Measurements from ENCODE around the gene OTULINL. TPM values are rescaled to one million over a fixed set of nuclear protein-coding genes. Genes with fewer than 3 reads are reported as not detected.

OTULINL gene
- polyA plus RNA-seq, 2 donors: 0.45 to 1.4 TPM

GRCh38 chr5:14595189-14595588 is 13.6 kb downstream of the OTULINL start:
- no peaks in the 10 kb centered on the region for H3K4me1 ChIP-seq (ENCODE audit: control insufficient read depth in 2 of 2, insufficient read depth in 2 of 2, low read length in 1 of 2)
- peak overlapping the region in 1 of 2 donors; percentile 51 for H3K27ac ChIP-seq (ENCODE audit: low read depth in 2 of 2, low read length in 1 of 2)
- H3K27me3 ChIP-seq (ENCODE audit: control insufficient read depth in 1 of 2, insufficient read depth in 2 of 2, low read length in 2 of 2): no peaks in the 10 kb centered on the region
- 77 to 79% methylated on average over 3 of the region's 3 CpGs for WGBS, 2 donors
- no peaks in the 10 kb centered on the region for H3K36me3 ChIP-seq (ENCODE audit: control insufficient read depth in 2 of 2, insufficient read depth in 2 of 2, low read length in 1 of 2)
- no peak overlapping the region for H3K4me3 ChIP-seq (ENCODE audit: low read depth in 1 of 2, low read length in 2 of 2)
- H3K9me3 ChIP-seq (ENCODE audit: control insufficient read depth in 2 of 2, insufficient read depth in 1 of 2, low read depth in 1 of 2, low read length in 1 of 2): no peaks in the 10 kb centered on the region

GRCh38 chr5:14595891-14596290 is 14.3 kb downstream of the OTULINL start:
- H3K36me3 ChIP-seq (ENCODE audit: control insufficient read depth in 2 of 2, insufficient read depth in 2 of 2, low read length in 1 of 2): no peaks in the 10 kb centered on the region
- H3K4me1 ChIP-seq (ENCODE audit: control insufficient read depth in 2 of 2, insufficient read depth in 2 of 2, low read length in 1 of 2): no peaks in the 10 kb centered on the region
- 52 to 55% methylated on average over 1 of the region's 1 CpG for WGBS, 2 donors
- H3K27ac ChIP-seq (ENCODE audit: low read depth in 2 of 2, low read length in 1 of 2): no peak overlapping the region
- no peaks in the 10 kb centered on the region for H3K9me3 ChIP-seq (ENCODE audit: control insufficient read depth in 2 of 2, insufficient read depth in 1 of 2, low read depth in 1 of 2, low read length in 1 of 2)
- no peak overlapping the region for H3K4me3 ChIP-seq (ENCODE audit: low read depth in 1 of 2, low read length in 2 of 2)
- H3K27me3 ChIP-seq (ENCODE audit: control insufficient read depth in 1 of 2, insufficient read depth in 2 of 2, low read length in 2 of 2): no peaks in the 10 kb centered on the region

DNA sequence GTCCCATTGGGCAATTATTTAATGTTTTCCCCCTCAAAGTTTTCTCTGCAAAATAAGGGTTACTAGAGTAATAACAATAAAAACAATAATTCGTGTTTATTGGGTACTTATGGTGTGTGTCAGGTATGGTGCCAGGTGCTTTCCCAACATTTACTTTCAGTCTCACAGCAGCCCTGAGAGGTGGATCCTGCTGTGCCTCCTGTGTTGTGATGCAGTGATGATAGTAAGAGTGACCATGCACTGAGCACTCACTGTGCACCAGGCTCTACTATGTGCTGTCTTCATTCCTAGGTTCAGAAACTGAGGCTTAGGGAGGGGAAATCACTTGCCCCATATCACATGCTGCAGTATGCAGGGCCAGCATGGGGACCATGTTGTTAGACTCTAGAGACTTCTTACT is 15.5 kb downstream of the OTULINL start:
- H3K9me3 ChIP-seq (ENCODE audit: control insufficient read depth in 2 of 2, insufficient read depth in 1 of 2, low read depth in 1 of 2, low read length in 1 of 2): no peaks in the 10 kb centered on the region
- H3K36me3 ChIP-seq (ENCODE audit: control insufficient read depth in 2 of 2, insufficient read depth in 2 of 2, low read length in 1 of 2): no peaks in the 10 kb centered on the region
- H3K4me1 ChIP-seq (ENCODE audit: control insufficient read depth in 2 of 2, insufficient read depth in 2 of 2, low read length in 1 of 2): no peaks in the 10 kb centered on the region
- H3K27ac ChIP-seq (ENCODE audit: low read depth in 2 of 2, low read length in 1 of 2): no peak overlapping the region
- no peaks in the 10 kb centered on the region for H3K27me3 ChIP-seq (ENCODE audit: control insufficient read depth in 1 of 2, insufficient read depth in 2 of 2, low read length in 2 of 2)
- WGBS, 2 donors: 64 to 68% methylated on average over 1 of the region's 1 CpG
- H3K4me3 ChIP-seq (ENCODE audit: low read depth in 1 of 2, low read length in 2 of 2): no peak overlapping the region

- H3K27me3 ChIP-seq (ENCODE audit: control insufficient read depth in 1 of 2, insufficient read depth in 2 of 2, low read length in 2 of 2): no peaks in the 10 kb centered on the region
- no peaks in the 10 kb centered on the region for H3K36me3 ChIP-seq (ENCODE audit: control insufficient read depth in 2 of 2, insufficient read depth in 2 of 2, low read length in 1 of 2)
- no peaks in the 10 kb centered on the region for H3K4me1 ChIP-seq (ENCODE audit: control insufficient read depth in 2 of 2, insufficient read depth in 2 of 2, low read length in 1 of 2)
- 58 to 81% methylated on average over 2 of the region's 2 CpGs for WGBS, 2 donors
- no peak overlapping the region for H3K4me3 ChIP-seq (ENCODE audit: low read depth in 1 of 2, low read length in 2 of 2)
- H3K9me3 ChIP-seq (ENCODE audit: control insufficient read depth in 2 of 2, insufficient read depth in 1 of 2, low read depth in 1 of 2, low read length in 1 of 2): no peaks in the 10 kb centered on the region
- no peak overlapping the region for H3K27ac ChIP-seq (ENCODE audit: low read depth in 2 of 2, low read length in 1 of 2)
Measured at GRCh38 chr5:14598225-14598624, 16.6 kb downstream of the OTULINL start.

DNA sequence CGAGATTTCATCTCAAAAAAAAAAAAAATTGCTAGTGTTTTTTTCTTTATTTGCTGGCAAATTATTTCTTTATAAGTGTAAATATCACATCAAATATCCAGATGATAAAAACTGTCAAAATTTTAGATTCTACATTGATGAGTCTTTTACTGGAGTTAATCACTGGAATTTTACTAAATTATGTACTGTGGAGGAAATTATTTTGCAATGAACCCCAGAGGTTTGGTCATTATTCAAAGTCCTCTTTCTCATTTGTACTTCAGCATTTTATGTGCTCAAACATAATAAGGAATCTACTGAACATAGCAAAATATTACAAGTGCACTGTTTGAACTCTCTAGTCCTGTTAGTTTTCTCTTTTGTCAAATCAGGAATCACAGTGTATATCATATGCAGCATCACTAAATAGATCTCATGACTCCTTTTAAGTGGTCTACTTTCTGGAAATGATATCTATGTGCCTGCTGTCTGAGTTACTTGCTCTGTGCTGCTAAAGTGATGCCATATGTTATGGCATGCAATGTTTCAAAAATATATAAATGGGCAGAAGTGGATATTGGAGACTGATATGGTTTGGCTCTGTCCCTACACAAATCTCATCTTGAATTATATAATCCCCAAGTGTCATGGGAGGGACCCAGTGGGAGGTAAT is 18.0 kb downstream of the OTULINL start:
- H3K36me3 ChIP-seq (ENCODE audit: control insufficient read depth in 2 of 2, insufficient read depth in 2 of 2, low read length in 1 of 2): no peaks in the 10 kb centered on the region
- H3K4me3 ChIP-seq (ENCODE audit: low read depth in 1 of 2, low read length in 2 of 2): no peak overlapping the region
- H3K27ac ChIP-seq (ENCODE audit: low read depth in 2 of 2, low read length in 1 of 2): no peak overlapping the region
- H3K9me3 ChIP-seq (ENCODE audit: control insufficient read depth in 2 of 2, insufficient read depth in 1 of 2, low read depth in 1 of 2, low read length in 1 of 2): no peaks in the 10 kb centered on the region
- H3K4me1 ChIP-seq (ENCODE audit: control insufficient read depth in 2 of 2, insufficient read depth in 2 of 2, low read length in 1 of 2): no peaks in the 10 kb centered on the region
- H3K27me3 ChIP-seq (ENCODE audit: control insufficient read depth in 1 of 2, insufficient read depth in 2 of 2, low read length in 2 of 2): no peaks in the 10 kb centered on the region
- WGBS, 2 donors: 88 to 92% methylated on average over 1 of the region's 1 CpG

DNA sequence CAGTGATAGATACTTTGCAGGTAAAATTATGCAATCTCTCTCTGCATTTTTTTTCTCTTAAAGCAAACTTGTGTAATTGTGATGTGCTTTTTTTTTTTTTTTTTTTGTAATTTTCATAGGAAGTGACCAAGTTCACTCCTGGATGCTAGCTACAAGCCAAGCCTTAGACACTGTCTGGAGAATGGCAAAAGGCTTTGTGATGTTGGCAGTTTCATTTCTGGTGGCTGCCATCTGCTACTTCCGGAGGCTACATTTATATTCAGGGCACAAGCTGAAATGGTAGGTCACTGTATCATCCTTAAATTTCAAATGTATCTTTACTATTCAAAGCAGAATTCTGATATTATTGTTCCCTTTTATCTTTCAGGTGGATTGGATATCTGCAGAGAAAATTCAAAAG is 19.3 kb downstream of the OTULINL start:
- peaks cover 0 to 3% of the 10 kb centered on the region in 2 donors for H3K9me3 ChIP-seq (ENCODE audit: control insufficient read depth in 2 of 2, insufficient read depth in 1 of 2, low read depth in 1 of 2, low read length in 1 of 2)
- 94 to 100% methylated on average over 1 of the region's 1 CpG for WGBS, 2 donors
- H3K27me3 ChIP-seq (ENCODE audit: control insufficient read depth in 1 of 2, insufficient read depth in 2 of 2, low read length in 2 of 2): no peaks in the 10 kb centered on the region
- no peak overlapping the region for H3K4me3 ChIP-seq (ENCODE audit: low read depth in 1 of 2, low read length in 2 of 2)
- no peak overlapping the region for H3K27ac ChIP-seq (ENCODE audit: low read depth in 2 of 2, low read length in 1 of 2)
- H3K4me1 ChIP-seq (ENCODE audit: control insufficient read depth in 2 of 2, insufficient read depth in 2 of 2, low read length in 1 of 2): no peaks in the 10 kb centered on the region
- peaks cover 0 to 2% of the 10 kb centered on the region in 2 donors for H3K36me3 ChIP-seq (ENCODE audit: control insufficient read depth in 2 of 2, insufficient read depth in 2 of 2, low read length in 1 of 2)

DNA sequence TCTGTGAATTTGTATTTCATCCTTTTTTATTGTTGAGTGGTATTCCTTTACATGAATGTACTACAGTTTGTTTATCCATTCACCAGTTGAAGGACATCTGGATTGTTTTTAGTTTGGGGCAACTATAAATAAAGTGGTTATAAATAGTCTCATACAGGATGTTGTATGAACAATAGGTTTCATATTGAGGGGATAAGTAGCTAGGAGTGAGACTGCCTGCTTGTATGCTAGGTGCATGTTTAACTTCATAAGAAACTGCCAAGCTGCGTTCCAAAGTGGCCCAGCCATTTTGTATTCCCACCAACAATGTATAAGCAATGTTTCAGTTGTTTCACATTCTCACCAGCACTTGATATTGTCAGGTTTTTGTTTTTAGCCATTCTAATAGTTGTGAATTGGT is 21.5 kb downstream of the OTULINL start:
- Histone ChIP-seq H3K27ac (ENCODE audit: low read depth in 2 of 2, low read length in 1 of 2) (no peak overlapping the region), H3K27me3 (ENCODE audit: control insufficient read depth in 1 of 2, insufficient read depth in 2 of 2, low read length in 2 of 2) (no peaks in the 10 kb centered on the region), H3K4me3 (ENCODE audit: low read depth in 1 of 2, low read length in 2 of 2) (no peak overlapping the region), H3K4me1 (ENCODE audit: control insufficient read depth in 2 of 2, insufficient read depth in 2 of 2, low read length in 1 of 2) (no peaks in the 10 kb centered on the region), H3K9me3 (ENCODE audit: control insufficient read depth in 2 of 2, insufficient read depth in 1 of 2, low read depth in 1 of 2, low read length in 1 of 2) (peaks cover 0 to 3% of the 10 kb centered on the region in 2 donors), H3K36me3 (ENCODE audit: control insufficient read depth in 2 of 2, insufficient read depth in 2 of 2, low read length in 1 of 2) (peaks cover 0 to 2% of the 10 kb centered on the region in 2 donors)
- WGBS, 2 donors: 86 to 93% methylated on average over 1 of the region's 1 CpG

GRCh38 chr5:14607104-14607503 is 25.5 kb downstream of the OTULINL start:
- peaks cover 0 to 2% of the 10 kb centered on the region in 2 donors for H3K36me3 ChIP-seq (ENCODE audit: control insufficient read depth in 2 of 2, insufficient read depth in 2 of 2, low read length in 1 of 2)
- no peaks in the 10 kb centered on the region for H3K4me1 ChIP-seq (ENCODE audit: control insufficient read depth in 2 of 2, insufficient read depth in 2 of 2, low read length in 1 of 2)
- H3K4me3 ChIP-seq (ENCODE audit: low read depth in 1 of 2, low read length in 2 of 2): no peak overlapping the region
- H3K27ac ChIP-seq (ENCODE audit: low read depth in 2 of 2, low read length in 1 of 2): no peak overlapping the region
- 81 to 82% methylated on average over 8 of the region's 8 CpGs for WGBS, 2 donors
- peaks cover 0 to 3% of the 10 kb centered on the region in 2 donors for H3K9me3 ChIP-seq (ENCODE audit: control insufficient read depth in 2 of 2, insufficient read depth in 1 of 2, low read depth in 1 of 2, low read length in 1 of 2)
- no peaks in the 10 kb centered on the region for H3K27me3 ChIP-seq (ENCODE audit: control insufficient read depth in 1 of 2, insufficient read depth in 2 of 2, low read length in 2 of 2)

- no peak overlapping the region for H3K27ac ChIP-seq (ENCODE audit: low read depth in 2 of 2, low read length in 1 of 2)
- H3K27me3 ChIP-seq (ENCODE audit: control insufficient read depth in 1 of 2, insufficient read depth in 2 of 2, low read length in 2 of 2): no peaks in the 10 kb centered on the region
- WGBS, 2 donors: 48 to 75% methylated on average over 2 of the region's 2 CpGs
- H3K36me3 ChIP-seq (ENCODE audit: control insufficient read depth in 2 of 2, insufficient read depth in 2 of 2, low read length in 1 of 2): peaks cover 0 to 2% of the 10 kb centered on the region in 2 donors
- H3K4me1 ChIP-seq (ENCODE audit: control insufficient read depth in 2 of 2, insufficient read depth in 2 of 2, low read length in 1 of 2): no peaks in the 10 kb centered on the region
- peaks cover 0 to 3% of the 10 kb centered on the region in 2 donors for H3K9me3 ChIP-seq (ENCODE audit: control insufficient read depth in 2 of 2, insufficient read depth in 1 of 2, low read depth in 1 of 2, low read length in 1 of 2)
- H3K4me3 ChIP-seq (ENCODE audit: low read depth in 1 of 2, low read length in 2 of 2): no peak overlapping the region
Measured at GRCh38 chr5:14608169-14608568, 26.6 kb downstream of the OTULINL start.

- Histone ChIP-seq H3K9me3 (ENCODE audit: control insufficient read depth in 2 of 2, insufficient read depth in 1 of 2, low read depth in 1 of 2, low read length in 1 of 2) (no peaks in the 10 kb centered on the region), H3K27ac (ENCODE audit: low read depth in 2 of 2, low read length in 1 of 2) (no peak overlapping the region), H3K4me1 (ENCODE audit: control insufficient read depth in 2 of 2, insufficient read depth in 2 of 2, low read length in 1 of 2) (no peaks in the 10 kb centered on the region), H3K4me3 (ENCODE audit: low read depth in 1 of 2, low read length in 2 of 2) (no peak overlapping the region), H3K27me3 (ENCODE audit: control insufficient read depth in 1 of 2, insufficient read depth in 2 of 2, low read length in 2 of 2) (no peaks in the 10 kb centered on the region), H3K36me3 (ENCODE audit: control insufficient read depth in 2 of 2, insufficient read depth in 2 of 2, low read length in 1 of 2) (no peaks in the 10 kb centered on the region)
- 63 to 75% methylated on average over 2 of the region's 2 CpGs for WGBS, 2 donors
Measured at GRCh38 chr5:14611737-14612136, 30.1 kb downstream of the OTULINL start.
